Spleen (tissue), 11 donors: ENCODE data around the gene NTN1. TPM values are rescaled to one million over a fixed set of nuclear protein-coding genes. Genes with fewer than 3 reads are reported as not detected.

Source experiments
- DNase-seq: peaks from one replicate; pipeline ENCODE4 v3.0.0-alpha.2; 2020
- H3K27ac ChIP-seq, 8 donors: fragments of 200-600 bp; sonication (generic) in 7 of 8; 1 replicate in 4 of 8; 2 replicates in 4 of 8; pipeline versions ENCODE4 v1.5.0 to v1.8.0; 2016 to 2021; ENCODE audit warnings: inconsistent platforms in 4 of 8, mild to moderate bottlenecking in 4 of 8, moderate library complexity in 1 of 8
- H3K27me3 ChIP-seq, 7 donors: fragments of 200-600 bp; sonication (generic) in 6 of 7; replicated peaks in 1 of 7; 1 replicate in 4 of 7; 2 replicates in 3 of 7; pipeline versions ENCODE4 v1.5.0 to v1.8.0; 2016 to 2021; ENCODE audit warnings: inconsistent platforms in 3 of 7, mild to moderate bottlenecking in 1 of 7
- H3K36me3 ChIP-seq, 6 donors: fragments of 200-600 bp; sonication (generic) in 5 of 6; 1 replicate in 4 of 6; 2 replicates in 2 of 6; pipeline versions ENCODE4 v1.5.0 to v1.8.0; 2016 to 2021; ENCODE audit warnings: inconsistent platforms in 2 of 6
- H3K4me1 ChIP-seq, 6 donors: fragments of 200-600 bp; sonication (generic) in 5 of 6; 1 replicate in 3 of 6; 2 replicates in 3 of 6; pipeline versions ENCODE4 v1.5.0 to v1.8.0; 2016 to 2021; ENCODE audit warnings: inconsistent platforms in 3 of 6
- H3K4me3 ChIP-seq, 8 donors: fragments of 200-600 bp; sonication (generic) in 7 of 8; 1 replicate in 4 of 8; 2 replicates in 4 of 8; pipeline versions ENCODE4 v1.5.0 to v1.8.0; 2016 to 2021; ENCODE audit warnings: inconsistent platforms in 4 of 8, mild to moderate bottlenecking in 4 of 8, moderate library complexity in 2 of 8
- H3K9me3 ChIP-seq, 8 donors: fragments of 200-600 bp; sonication (generic) in 7 of 8; 1 replicate in 4 of 8; 2 replicates in 4 of 8; pipeline versions ENCODE4 v1.5.0 to v1.8.0; 2016 to 2021; ENCODE audit warnings: inconsistent platforms in 4 of 8
- CTCF ChIP-seq, 11 experiments: fragments of 200-600 bp in 7 of 11; fragments of 450-650 bp in 4 of 11; sonication (generic) in 4 of 11; IDR thresholded peaks in 8 of 11; conservative IDR thresholded peaks in 3 of 11; 1 replicate in 7 of 11; 2 replicates in 4 of 11; pipeline versions ENCODE4 v1.4.0 to v1.8.0; 2016 to 2021; ENCODE audit warnings: antibody characterized with exemption in 11 of 11, inconsistent platforms in 4 of 11, mild to moderate bottlenecking in 1 of 11
- POLR2A ChIP-seq, 3 donors: fragments of 450-650 bp; IDR thresholded peaks; one replicate each; pipeline ENCODE4 v1.5.1; 2017; ENCODE audit warnings: antibody characterized with exemption in 3 of 3, mild to moderate bottlenecking in 1 of 3
- POLR2AphosphoS5 ChIP-seq, 3 donors: sonication (generic); formaldehyde crosslinking; IDR thresholded peaks; one replicate each; pipeline ENCODE4 v1.5.1; 2017; ENCODE audit warnings: antibody characterized with exemption in 3 of 3
- WGBS, 5 donors: extraction: QIAGEN DNeasy Blood & Tissue Kit in 3 of 5; methylation state at CpG; one replicate each; pipeline versions ENCODE4 v1.1.5 to v1.1.7; 2013 to 2018; 5-methylcytosine and 5-hydroxymethylcytosine counted together
- intact Hi-C: fragments of 100-400 bp; cut with DNase I; formaldehyde crosslinking; loops from one replicate; pipeline ENCODE4 v1.15.0; 2023; ENCODE audit warnings: low total_unique reads
- polyA plus RNA-seq, 3 donors: library from polyadenylated mRNA; stranded (reverse); fragments of 200-250 nt; gene quantifications; one replicate each; pipeline ENCODE4 v1.2.1, GENCODE V29; 2013
- total RNA-seq, 7 donors: library from RNA; depleted of rRNA in 3 of 7; stranded (reverse); fragments of >200 nt in 3 of 7; fragmentation: NEBNext Ultra II Directional in 4 of 7; extraction: Animal tissue kit (Norgen Biotek cat#: 25700) in 4 of 7; gene quantifications; one replicate each; pipeline versions ENCODE4 v1.1.0 to v1.2.1, GENCODE V29; 2016 to 2021
- donor health status: healthy with polysubstance abuse.
- donor health status: DM: no; HTN: no; CAD: no; lungs with moderate emphysema.
- donor health status: DM: no; HTN: no; CAD: no.
- donor health status: Bipolar disorder and iron deficiency.
- donor health status: healthy.
- donor health status: DM: no; HTN: no; CAD: no.
- donor health status: DM: yes; HTN: yes; CAD: no.

Gene NTN1
- total and polyA plus RNA-seq, 10 donors, result 0.07 to 0.43 (median 0.23) TPM; not detected in 2

- H3K27me3 ChIP-seq, result peaks cover 0 to 4% (median 0%) of the 10 kb centered on the region in 7 donors
- peaks cover 0 to 30% (median 21%) of the 10 kb centered on the region in 8 donors for H3K9me3 ChIP-seq
- no peaks in the 10 kb centered on the region for H3K36me3 ChIP-seq
- H3K27ac ChIP-seq, result no peak overlapping the region
- no peak for TF ChIP-seq POLR2A (IDR thresholded peaks at IDR 0.05)
- no peak for TF ChIP-seq CTCF (IDR thresholded peaks at IDR 0.05 in 8 of 11, conservative IDR thresholded peaks at IDR 0.05 in 3 of 11)
- no peak for TF ChIP-seq POLR2AphosphoS5 (IDR thresholded peaks at IDR 0.05)
- WGBS, 5 donors, result 94 to 97% (median 94%) methylated on average over 15 of the region's 15 CpGs
- no peaks in the 10 kb centered on the region for H3K4me1 ChIP-seq
- peak; percentile 45 for DNase-seq
- intact Hi-C loops, result no loop called here
- no peak overlapping the region for H3K4me3 ChIP-seq
Measured at GRCh38 chr17:9218911-9219310, 197.6 kb downstream of the NTN1 start.

- WGBS, 5 donors, result 87 to 93% (median 90%) methylated on average over 11 to 13 of the region's 13 CpGs
- Histone ChIP-seq H3K9me3 (peaks cover 0 to 24% (median 18%) of the 10 kb centered on the region in 8 donors), H3K4me3 (no peak overlapping the region), H3K4me1 (no peaks in the 10 kb centered on the region), H3K27ac (no peak overlapping the region), H3K27me3 (peaks cover 0 to 4% (median 0%) of the 10 kb centered on the region in 7 donors), H3K36me3 (no peaks in the 10 kb centered on the region)
- no peak for TF ChIP-seq POLR2AphosphoS5 (IDR thresholded peaks at IDR 0.05)
- TF ChIP-seq POLR2A (IDR thresholded peaks at IDR 0.05), result no peak
- TF ChIP-seq CTCF (IDR thresholded peaks at IDR 0.05 in 8 of 11, conservative IDR thresholded peaks at IDR 0.05 in 3 of 11), result no peak
- DNase-seq, result peak; percentile 52
- intact Hi-C loops, result no loop called here
Measured at GRCh38 chr17:9219631-9220397, 198.5 kb downstream of the NTN1 start.

- intact Hi-C loops, result no loop called here
- WGBS, 5 donors, result 86 to 91% (median 90%) methylated on average over 12 to 23 of the region's 23 CpGs
- H3K27ac ChIP-seq, result no peak overlapping the region
Measured at GRCh38 chr17:9220398-9221146, 199.3 kb downstream of the NTN1 start.

More at GRCh38 chr17:9220398-9221146, 199.3 kb downstream of the NTN1 start:
- Histone ChIP-seq H3K4me1 (no peaks in the 10 kb centered on the region), H3K9me3 (peaks cover 0 to 17% (median 13%) of the 10 kb centered on the region in 8 donors), H3K36me3 (no peaks in the 10 kb centered on the region), H3K27me3 (peaks cover 0 to 7% (median 0%) of the 10 kb centered on the region in 7 donors), H3K4me3 (no peak overlapping the region)
- DNase-seq, result peak; percentile 28
- TF ChIP-seq CTCF (IDR thresholded peaks at IDR 0.05 in 8 of 11, conservative IDR thresholded peaks at IDR 0.05 in 3 of 11) (no peak), POLR2A (IDR thresholded peaks at IDR 0.05) (no peak), POLR2AphosphoS5 (IDR thresholded peaks at IDR 0.05) (no peak)
